SK-N-SH treated with all-trans-retinoic acid at 6 μM for 48 hours (cell line): ENCODE results near the gene PLA2G1B.

ENCODE experiments used
- ARNTL ChIP-seq: fragments of 450-650 bp; formaldehyde crosslinking; IDR thresholded peaks from 2 replicates; pipeline ENCODE4 v1.5.0; 2020; ENCODE audit warnings: low read depth, mild to moderate bottlenecking, moderate library complexity, borderline replicate concordance
- OSR1 ChIP-seq: fragments of 250-450 bp; sonication (Bioruptor Pico); IDR thresholded peaks from 2 replicates; pipeline ENCODE4 v1.8.0; 2022; ENCODE audit warnings: moderate library complexity, mild to moderate bottlenecking, inconsistent platforms
- PPARA ChIP-seq: fragments of 250-450 bp; sonication (Bioruptor Pico); IDR thresholded peaks from 2 replicates; pipeline ENCODE4 v1.5.0; 2020; ENCODE audit warnings: mild to moderate bottlenecking, borderline replicate concordance
- TCF4 ChIP-seq: fragments of 250-450 bp; sonication (Bioruptor Pico); IDR thresholded peaks from 2 replicates; pipeline ENCODE4 v1.8.0; 2021; ENCODE audit warnings: mild to moderate bottlenecking, moderate library complexity, borderline replicate concordance
- TOX ChIP-seq: fragments of 250-450 bp; sonication (Bioruptor Pico); IDR thresholded peaks from 2 replicates; pipeline ENCODE4 v1.8.0; 2021; ENCODE audit warnings: mild to moderate bottlenecking, moderate library complexity, borderline replicate concordance
- ZFP30 ChIP-seq: fragments of 450-650 bp; formaldehyde crosslinking; IDR thresholded peaks from 2 replicates; pipeline ENCODE4 v1.5.0; 2022; ENCODE audit warnings: mild to moderate bottlenecking, moderate library complexity
- TF ChIP-seq, protein P1 (sequence below): fragments of 250-450 bp; sonication (Bioruptor Pico); IDR thresholded peaks from 2 replicates; pipeline ENCODE4 v1.8.0; 2020; ENCODE audit warnings: mild to moderate bottlenecking, moderate library complexity, borderline replicate concordance
- TF ChIP-seq, protein P2 (sequence below): fragments of 250-450 bp; sonication (Bioruptor Pico); IDR thresholded peaks from 2 replicates; pipeline ENCODE4 v1.8.0; 2021; ENCODE audit warnings: low read depth, mild to moderate bottlenecking, moderate library complexity, borderline replicate concordance

DNA sequence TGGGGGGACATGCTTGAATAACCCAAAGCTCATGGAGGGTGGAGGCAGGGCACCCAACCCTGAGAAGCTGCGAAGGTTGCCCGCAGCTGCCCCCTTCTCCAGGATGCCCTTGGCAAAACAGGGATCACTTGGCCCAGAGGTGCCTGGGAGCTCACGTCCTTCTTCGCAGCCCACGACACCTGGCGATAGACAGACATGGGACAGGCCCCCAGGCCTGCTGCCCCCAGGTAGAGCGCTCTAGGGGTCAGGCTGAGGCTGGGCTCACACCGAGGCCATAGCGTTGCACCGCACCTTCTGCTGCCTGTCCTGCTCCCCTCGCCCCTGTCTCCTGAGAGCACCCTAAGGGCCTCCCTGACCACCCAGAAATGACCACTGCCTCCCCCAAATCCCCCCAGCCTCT is 20.2 kb upstream of the PLA2G1B start:
- TF ChIP-seq, protein P1, sequence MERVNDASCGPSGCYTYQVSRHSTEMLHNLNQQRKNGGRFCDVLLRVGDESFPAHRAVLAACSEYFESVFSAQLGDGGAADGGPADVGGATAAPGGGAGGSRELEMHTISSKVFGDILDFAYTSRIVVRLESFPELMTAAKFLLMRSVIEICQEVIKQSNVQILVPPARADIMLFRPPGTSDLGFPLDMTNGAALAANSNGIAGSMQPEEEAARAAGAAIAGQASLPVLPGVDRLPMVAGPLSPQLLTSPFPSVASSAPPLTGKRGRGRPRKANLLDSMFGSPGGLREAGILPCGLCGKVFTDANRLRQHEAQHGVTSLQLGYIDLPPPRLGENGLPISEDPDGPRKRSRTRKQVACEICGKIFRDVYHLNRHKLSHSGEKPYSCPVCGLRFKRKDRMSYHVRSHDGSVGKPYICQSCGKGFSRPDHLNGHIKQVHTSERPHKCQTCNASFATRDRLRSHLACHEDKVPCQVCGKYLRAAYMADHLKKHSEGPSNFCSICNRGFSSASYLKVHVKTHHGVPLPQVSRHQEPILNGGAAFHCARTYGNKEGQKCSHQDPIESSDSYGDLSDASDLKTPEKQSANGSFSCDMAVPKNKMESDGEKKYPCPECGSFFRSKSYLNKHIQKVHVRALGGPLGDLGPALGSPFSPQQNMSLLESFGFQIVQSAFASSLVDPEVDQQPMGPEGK: no peak
- TF ChIP-seq PPARA (CRISPR knock-in tag) (no peak), ARNTL (CRISPR knock-in tag) (no peak), ZFP30 (no peak), OSR1 (CRISPR knock-in tag) (no peak), TCF4 (CRISPR knock-in tag) (no peak), TOX (CRISPR knock-in tag) (no peak)
- TF ChIP-seq, protein P2, sequence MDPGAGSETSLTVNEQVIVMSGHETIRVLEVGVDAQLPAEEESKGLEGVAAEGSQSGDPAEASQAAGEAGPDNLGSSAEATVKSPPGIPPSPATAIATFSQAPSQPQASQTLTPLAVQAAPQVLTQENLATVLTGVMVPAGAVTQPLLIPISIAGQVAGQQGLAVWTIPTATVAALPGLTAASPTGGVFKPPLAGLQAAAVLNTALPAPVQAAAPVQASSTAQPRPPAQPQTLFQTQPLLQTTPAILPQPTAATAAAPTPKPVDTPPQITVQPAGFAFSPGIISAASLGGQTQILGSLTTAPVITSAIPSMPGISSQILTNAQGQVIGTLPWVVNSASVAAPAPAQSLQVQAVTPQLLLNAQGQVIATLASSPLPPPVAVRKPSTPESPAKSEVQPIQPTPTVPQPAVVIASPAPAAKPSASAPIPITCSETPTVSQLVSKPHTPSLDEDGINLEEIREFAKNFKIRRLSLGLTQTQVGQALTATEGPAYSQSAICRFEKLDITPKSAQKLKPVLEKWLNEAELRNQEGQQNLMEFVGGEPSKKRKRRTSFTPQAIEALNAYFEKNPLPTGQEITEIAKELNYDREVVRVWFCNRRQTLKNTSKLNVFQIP: no peak
